HepG2 (cell line): ENCODE data around the gene CYP19A1.

Experiments
- ZKSCAN5 ChIP-seq: sonication (generic); formaldehyde crosslinking; IDR thresholded peaks from 2 replicates; pipeline ENCODE4 v1.5.1; 2020; ENCODE audit warnings: mild to moderate bottlenecking, missing genetic modification reagents
- TF ChIP-seq, protein P1 (sequence below): sonication (generic); formaldehyde crosslinking; IDR thresholded peaks from 2 replicates; pipeline ENCODE4 v1.8.0; 2022; ENCODE audit warnings: mild to moderate bottlenecking, missing genetic modification reagents, moderate library complexity

DNA sequence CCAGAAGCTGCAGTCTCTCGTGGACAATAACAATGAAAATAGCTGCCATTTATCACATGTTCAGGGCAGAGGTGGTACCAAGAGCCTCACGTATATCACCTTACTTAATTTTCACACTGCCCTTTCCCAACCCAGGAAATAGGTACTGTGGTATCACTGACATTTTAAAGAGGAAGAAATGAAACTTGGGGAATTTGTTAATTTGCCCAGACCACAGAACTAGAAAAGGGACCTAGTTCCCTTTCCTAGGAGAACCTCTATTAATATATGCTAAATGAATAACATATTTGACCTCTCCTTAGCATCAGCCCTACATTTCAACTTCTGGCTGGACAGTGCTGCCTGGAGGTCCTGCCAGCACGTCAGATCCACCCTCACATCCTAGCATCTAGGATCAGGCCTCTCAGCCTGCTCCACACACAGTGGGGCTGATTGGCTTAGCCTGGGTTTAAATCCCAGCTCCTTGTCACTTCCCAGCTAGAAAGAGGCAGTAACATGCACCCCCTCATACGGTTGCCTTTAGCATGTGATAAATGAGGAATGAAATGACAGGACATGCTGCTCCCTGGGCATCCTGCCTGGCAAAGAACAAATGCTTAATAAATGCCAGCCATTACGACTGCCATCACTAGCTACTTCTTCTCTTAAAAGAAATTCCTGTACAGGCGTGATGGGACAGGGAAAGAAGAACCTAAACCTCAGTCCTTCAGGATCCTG, 148.6 kb downstream of the CYP19A1 start:
- TF ChIP-seq, protein P1, sequence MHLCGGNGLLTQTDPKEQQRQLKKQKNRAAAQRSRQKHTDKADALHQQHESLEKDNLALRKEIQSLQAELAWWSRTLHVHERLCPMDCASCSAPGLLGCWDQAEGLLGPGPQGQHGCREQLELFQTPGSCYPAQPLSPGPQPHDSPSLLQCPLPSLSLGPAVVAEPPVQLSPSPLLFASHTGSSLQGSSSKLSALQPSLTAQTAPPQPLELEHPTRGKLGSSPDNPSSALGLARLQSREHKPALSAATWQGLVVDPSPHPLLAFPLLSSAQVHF (CRISPR knock-in tag): no peak
- no peak for TF ChIP-seq ZKSCAN5 (CRISPR knock-in tag)
